ENCODE measurements around the gene RABGAP1L. TPM values are rescaled to one million over a fixed set of nuclear protein-coding genes. Genes with fewer than 3 reads are reported as not detected.

The RABGAP1L gene
- total RNA-seq, 2 experiments from 2014 or later: 98.1 to 158 TPM

DNA sequence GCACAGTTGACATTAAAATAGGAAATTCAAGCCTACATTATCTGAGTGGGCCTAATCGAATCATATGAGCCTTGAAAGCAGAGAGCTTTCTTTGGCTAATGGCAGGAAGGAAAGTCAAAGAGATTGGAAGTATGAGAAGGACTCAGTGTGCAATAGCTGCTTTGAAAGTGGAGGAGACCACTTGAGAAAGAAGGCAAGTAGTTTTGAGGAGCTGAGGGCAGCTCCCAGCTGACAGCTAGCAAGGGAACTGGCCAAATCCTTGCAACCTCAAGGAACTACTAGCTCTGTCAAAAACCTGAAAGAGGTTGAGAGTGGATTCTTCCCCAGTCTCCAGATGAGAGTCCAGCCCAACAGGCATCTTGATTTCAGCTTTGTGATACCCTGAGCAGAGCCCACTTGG lies 691.4 kb downstream of the RABGAP1L start:
- H3K4me2 ChIP-seq (ENCODE audit: low read length): no peak overlapping the region
- no peaks in the 10 kb centered on the region for H3K9me3 ChIP-seq (ENCODE audit: low read length)
- no peak overlapping the region for H3K27ac ChIP-seq (ENCODE audit: low read depth, low read length, poor library complexity, severe bottlenecking)
- no peaks in the 10 kb centered on the region for H4K20me1 ChIP-seq (ENCODE audit: insufficient read depth, low read length)
- H3K9me2 ChIP-seq (ENCODE audit: insufficient read depth, low read length): no peaks in the 10 kb centered on the region
- intact Hi-C loops (cut with micrococcal nuclease; ENCODE audit: unreplicated experiment): no loop called here
- no peak for DNase-seq (ENCODE audit: low spot score)
- TF ChIP-seq, protein P1, sequence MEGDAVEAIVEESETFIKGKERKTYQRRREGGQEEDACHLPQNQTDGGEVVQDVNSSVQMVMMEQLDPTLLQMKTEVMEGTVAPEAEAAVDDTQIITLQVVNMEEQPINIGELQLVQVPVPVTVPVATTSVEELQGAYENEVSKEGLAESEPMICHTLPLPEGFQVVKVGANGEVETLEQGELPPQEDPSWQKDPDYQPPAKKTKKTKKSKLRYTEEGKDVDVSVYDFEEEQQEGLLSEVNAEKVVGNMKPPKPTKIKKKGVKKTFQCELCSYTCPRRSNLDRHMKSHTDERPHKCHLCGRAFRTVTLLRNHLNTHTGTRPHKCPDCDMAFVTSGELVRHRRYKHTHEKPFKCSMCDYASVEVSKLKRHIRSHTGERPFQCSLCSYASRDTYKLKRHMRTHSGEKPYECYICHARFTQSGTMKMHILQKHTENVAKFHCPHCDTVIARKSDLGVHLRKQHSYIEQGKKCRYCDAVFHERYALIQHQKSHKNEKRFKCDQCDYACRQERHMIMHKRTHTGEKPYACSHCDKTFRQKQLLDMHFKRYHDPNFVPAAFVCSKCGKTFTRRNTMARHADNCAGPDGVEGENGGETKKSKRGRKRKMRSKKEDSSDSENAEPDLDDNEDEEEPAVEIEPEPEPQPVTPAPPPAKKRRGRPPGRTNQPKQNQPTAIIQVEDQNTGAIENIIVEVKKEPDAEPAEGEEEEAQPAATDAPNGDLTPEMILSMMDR (conservative IDR thresholded peaks at IDR 0.05; ENCODE audit: low read length): no peak
- TF ChIP-seq EZH2phosphoT487 (IDR thresholded peaks at IDR 0.05; ENCODE audit: borderline replicate concordance, low read depth, low read length): no peak
- no peaks in the 10 kb centered on the region for H3K79me2 ChIP-seq (ENCODE audit: insufficient read depth, low read depth, low read length)
- BruUV-seq (replicated peaks): no TSS peak
- no peaks in the 10 kb centered on the region for H3K4me1 ChIP-seq (ENCODE audit: insufficient read depth, low read length, poor library complexity, severe bottlenecking)
- no peaks in the 10 kb centered on the region; the same call in 1 of the 2 replicates for H3K36me3 ChIP-seq (ENCODE audit: insufficient read depth, low read length)
- POLR2A ChIA-PET: interaction anchor here (0.6 to 1.8 kb wide), 4 partner anchors 20 to 26 kb away, joined by 4 to 7 read pairs (median 6); no protein-coding TSS in a partner anchor
- CTCF ChIA-PET (ENCODE audit: unreplicated experiment): no interaction called here
- H2AFZ ChIP-seq (ENCODE audit: low read length): no peak overlapping the region
- no peak overlapping the region for H3K4me3 ChIP-seq (ENCODE audit: low read depth, low read length, poor library complexity, severe bottlenecking)

DNA sequence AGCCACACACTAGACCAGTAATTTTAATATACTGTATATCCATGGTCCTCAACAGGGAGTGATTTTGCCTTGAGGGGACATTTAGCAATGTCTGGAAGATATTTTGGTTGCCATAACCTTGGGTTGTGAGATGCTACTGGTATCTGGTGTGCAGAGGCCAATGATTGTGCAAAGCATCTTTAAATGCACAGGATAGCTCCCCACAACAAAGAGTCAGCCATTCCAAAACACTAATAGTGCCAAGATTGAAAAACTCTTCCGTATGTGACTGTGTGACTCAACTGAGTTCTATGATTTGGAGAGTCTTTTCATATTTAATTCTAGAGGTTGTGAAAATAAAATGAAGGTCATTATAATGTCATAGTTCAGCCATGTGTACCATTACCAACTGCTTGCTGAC lies 699.0 kb downstream of the RABGAP1L start:
- Histone ChIP-seq H3K27ac (ENCODE audit: low read depth, low read length, poor library complexity, severe bottlenecking) (no peak overlapping the region), H3K36me3 (ENCODE audit: insufficient read depth, low read length) (peaks cover 11% of the 10 kb centered on the region; the same call in 1 of the 2 replicates), H2AFZ (ENCODE audit: low read length) (no peak overlapping the region), H4K20me1 (ENCODE audit: insufficient read depth, low read length) (no peaks in the 10 kb centered on the region), H3K9me3 (ENCODE audit: low read length) (0 out of 2 replicates have a peak, but pooled peaks cover 6% of the 10 kb centered on the region), H3K4me2 (ENCODE audit: low read length) (no peak overlapping the region), H3K9me2 (ENCODE audit: insufficient read depth, low read length) (no peaks in the 10 kb centered on the region), H3K4me3 (ENCODE audit: low read depth, low read length, poor library complexity, severe bottlenecking) (no peak overlapping the region), H3K79me2 (ENCODE audit: insufficient read depth, low read depth, low read length) (no peaks in the 10 kb centered on the region), H3K4me1 (ENCODE audit: insufficient read depth, low read length, poor library complexity, severe bottlenecking) (no peaks in the 10 kb centered on the region)
- CTCF ChIA-PET (ENCODE audit: unreplicated experiment): no interaction called here
- no peak for TF ChIP-seq EZH2phosphoT487 (IDR thresholded peaks at IDR 0.05; ENCODE audit: borderline replicate concordance, low read depth, low read length)
- TF ChIP-seq, protein P1 (conservative IDR thresholded peaks at IDR 0.05; ENCODE audit: low read length): no peak
- POLR2A ChIA-PET: no interaction called here
- DNase-seq (ENCODE audit: low spot score): no peak
- no TSS peak for BruUV-seq (replicated peaks)
- intact Hi-C loops (cut with micrococcal nuclease; ENCODE audit: unreplicated experiment): no loop called here

DNA sequence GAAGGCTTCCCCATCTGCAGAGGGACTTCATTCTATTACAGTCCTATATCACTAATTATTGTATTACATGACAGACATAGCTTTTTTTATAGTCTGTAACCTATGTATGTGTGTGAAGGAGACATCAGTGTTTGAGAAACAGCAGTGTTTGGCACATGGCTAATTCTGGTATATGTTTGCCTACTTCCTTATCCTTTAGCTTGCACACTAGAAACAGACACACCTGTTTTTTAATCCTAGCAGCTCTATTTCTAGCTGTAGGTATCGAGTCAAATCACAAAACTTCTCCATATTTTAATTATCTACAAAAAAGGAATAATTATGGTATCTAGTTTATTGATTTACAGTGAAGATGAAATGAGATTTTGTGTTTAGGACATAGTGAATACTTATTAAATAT lies 711.0 kb downstream of the RABGAP1L start:
- Histone ChIP-seq H4K20me1 (ENCODE audit: insufficient read depth, low read length) (no peaks in the 10 kb centered on the region), H3K9me3 (ENCODE audit: low read length) (peaks cover 17% of the 10 kb centered on the region; the same call in 1 of the 2 replicates), H3K9me2 (ENCODE audit: insufficient read depth, low read length) (no peaks in the 10 kb centered on the region), H3K4me2 (ENCODE audit: low read length) (peak overlapping the region; percentile 40), H3K79me2 (ENCODE audit: insufficient read depth, low read depth, low read length) (peaks cover 26% of the 10 kb centered on the region; the same call in 1 of the 2 replicates), H3K27ac (ENCODE audit: low read depth, low read length, poor library complexity, severe bottlenecking) (peak overlapping the region; percentile 89), H3K4me3 (ENCODE audit: low read depth, low read length, poor library complexity, severe bottlenecking) (peak overlapping the region; percentile 16), H3K36me3 (ENCODE audit: insufficient read depth, low read length) (peaks cover 20% of the 10 kb centered on the region), H3K4me1 (ENCODE audit: insufficient read depth, low read length, poor library complexity, severe bottlenecking) (peaks cover 48% of the 10 kb centered on the region), H2AFZ (ENCODE audit: low read length) (no peak overlapping the region)
- peak; percentile 71 for DNase-seq (ENCODE audit: low spot score)
- intact Hi-C loops (cut with micrococcal nuclease; ENCODE audit: unreplicated experiment): loop anchor here (1.0 kb wide), 1 partner anchor 93 kb away; no protein-coding TSS in a partner anchor
- ChIA-PET POLR2A (interaction anchor here (0.8 to 3.3 kb wide), 8 partner anchors 8 to 608 kb away, joined by 3 to 24 read pairs (median 5); no protein-coding TSS in a partner anchor), CTCF (ENCODE audit: unreplicated experiment) (no interaction called here)
- no TSS peak for BruUV-seq (replicated peaks)
- no peak for TF ChIP-seq EZH2phosphoT487 (IDR thresholded peaks at IDR 0.05; ENCODE audit: borderline replicate concordance, low read depth, low read length)
- TF ChIP-seq, protein P1 (conservative IDR thresholded peaks at IDR 0.05; ENCODE audit: low read length): no peak

Data from OCI-LY7 (cell line).